Gastroesophageal sphincter (tissue), 4 donors: ENCODE results near the gene DLX6. TPM values are rescaled to one million over a fixed set of nuclear protein-coding genes. Genes with fewer than 3 reads are reported as not detected.
A peak's percentile ranks its signal among the peaks of the same experiment; 100 is the strongest.

Experiments
- ATAC-seq: fragments of 150-250 bp; one replicate; pipeline ENCODE4 v1.9.1; 2016; ENCODE audit warnings: mild to moderate bottlenecking, moderate library complexity
- H3K27ac ChIP-seq, 4 donors: fragments of 200-600 bp; sonication (generic) in 3 of 4; 1 replicate in 3 of 4; 2 replicates in 1 of 4; pipeline ENCODE4 v1.5.1; 2016 to 2019
- H3K27me3 ChIP-seq: fragments of 200-600 bp; sonication (generic); one replicate; pipeline ENCODE4 v1.5.1; 2019
- H3K36me3 ChIP-seq, 2 donors: fragments of 200-600 bp; sonication (generic); one replicate each; pipeline ENCODE4 v1.5.1; 2019; ENCODE audit warnings: control low read depth in 1 of 2
- H3K4me1 ChIP-seq, 3 donors: fragments of 200-600 bp; sonication (generic); 1 replicate in 2 of 3; 2 replicates in 1 of 3; pipeline ENCODE4 v1.5.1; 2016 to 2019; ENCODE audit warnings: control low read depth in 2 of 3
- H3K4me3 ChIP-seq, 2 donors: fragments of 200-600 bp; sonication (generic); one replicate each; pipeline ENCODE4 v1.5.1; 2019; ENCODE audit warnings: mild to moderate bottlenecking in 1 of 2, moderate library complexity in 1 of 2
- H3K9me3 ChIP-seq, 3 donors: fragments of 200-600 bp; sonication (generic); one replicate each; pipeline ENCODE4 v1.5.1; 2017 to 2019; ENCODE audit warnings: control low read depth in 2 of 3
- EP300 ChIP-seq: sonication (generic); formaldehyde crosslinking; IDR thresholded peaks from one replicate; pipeline ENCODE4 v1.6.1; 2017; ENCODE audit warnings: antibody characterized with exemption, mild to moderate bottlenecking
- POLR2A ChIP-seq, 2 donors: fragments of 450-650 bp; IDR thresholded peaks; one replicate each; pipeline ENCODE4 v1.6.1; 2017; ENCODE audit warnings: antibody characterized with exemption in 2 of 2, mild to moderate bottlenecking in 2 of 2, moderate library complexity in 1 of 2
- POLR2AphosphoS5 ChIP-seq: sonication (generic); formaldehyde crosslinking; IDR thresholded peaks from one replicate; pipeline ENCODE4 v1.6.1; 2017; ENCODE audit warnings: antibody characterized with exemption
- WGBS, 2 donors: methylation state at CpG; one replicate each; pipeline ENCODE4 v1.1.5; 2018; ENCODE audit warnings: low coverage in 1 of 2; 5-methylcytosine and 5-hydroxymethylcytosine counted together
- total RNA-seq, 4 donors: library from RNA; depleted of rRNA; stranded (reverse); fragments of >200 nt; gene quantifications; one replicate each; pipeline ENCODE4 v1.1.0, GENCODE V29; 2016
- TF ChIP-seq, protein P1 (sequence below), 4 experiments: fragments of 200-600 bp in 2 of 4; fragments of 450-650 bp in 2 of 4; sonication (generic) in 1 of 4; IDR thresholded peaks; one replicate each; pipeline ENCODE4 v1.5.1; 2017 to 2019; ENCODE audit warnings: antibody characterized with exemption in 4 of 4, mild to moderate bottlenecking in 2 of 4, moderate library complexity in 2 of 4

The DLX6 gene
- total RNA-seq, 4 donors from 2014 or later: 0.12 to 0.13 TPM; not detected in 2

DNA sequence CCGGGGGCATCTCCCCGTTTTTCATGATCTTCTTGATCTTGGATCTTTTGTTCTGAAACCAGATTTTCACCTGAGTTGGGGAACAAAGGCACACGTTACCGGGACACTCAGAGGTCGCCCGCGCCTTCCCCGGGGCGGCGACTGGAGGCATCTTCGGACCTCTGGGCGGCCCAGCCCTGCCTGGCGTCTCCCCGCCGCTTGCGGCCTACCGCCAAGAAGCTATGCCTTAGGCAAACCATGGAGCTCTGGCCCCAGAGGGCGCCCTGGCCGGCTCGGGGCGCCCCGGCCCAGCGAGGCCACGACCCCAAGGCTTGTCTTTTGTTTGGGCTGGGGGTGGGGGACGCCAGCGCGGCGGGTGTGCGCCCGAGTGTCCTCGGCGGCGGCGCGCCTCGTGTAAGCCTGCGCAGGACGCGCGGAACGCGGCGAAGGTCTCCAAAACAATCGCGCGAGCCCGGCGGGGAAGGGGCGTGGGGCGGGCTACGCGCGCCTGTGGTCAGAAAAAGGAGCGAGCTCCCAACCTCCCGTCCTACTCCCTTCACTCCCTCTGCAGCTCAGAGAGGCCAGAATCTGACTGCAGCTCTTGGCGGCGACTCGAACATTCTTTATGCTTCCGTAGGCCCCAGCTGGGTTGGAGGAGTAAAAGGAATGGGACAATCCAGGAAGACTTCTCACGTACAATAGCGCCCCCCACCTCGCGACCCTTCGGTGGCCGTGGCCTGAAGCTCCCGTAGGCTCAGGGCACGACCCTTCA, 15.8 kb downstream of the DLX6 start:
- TF ChIP-seq, protein P1, sequence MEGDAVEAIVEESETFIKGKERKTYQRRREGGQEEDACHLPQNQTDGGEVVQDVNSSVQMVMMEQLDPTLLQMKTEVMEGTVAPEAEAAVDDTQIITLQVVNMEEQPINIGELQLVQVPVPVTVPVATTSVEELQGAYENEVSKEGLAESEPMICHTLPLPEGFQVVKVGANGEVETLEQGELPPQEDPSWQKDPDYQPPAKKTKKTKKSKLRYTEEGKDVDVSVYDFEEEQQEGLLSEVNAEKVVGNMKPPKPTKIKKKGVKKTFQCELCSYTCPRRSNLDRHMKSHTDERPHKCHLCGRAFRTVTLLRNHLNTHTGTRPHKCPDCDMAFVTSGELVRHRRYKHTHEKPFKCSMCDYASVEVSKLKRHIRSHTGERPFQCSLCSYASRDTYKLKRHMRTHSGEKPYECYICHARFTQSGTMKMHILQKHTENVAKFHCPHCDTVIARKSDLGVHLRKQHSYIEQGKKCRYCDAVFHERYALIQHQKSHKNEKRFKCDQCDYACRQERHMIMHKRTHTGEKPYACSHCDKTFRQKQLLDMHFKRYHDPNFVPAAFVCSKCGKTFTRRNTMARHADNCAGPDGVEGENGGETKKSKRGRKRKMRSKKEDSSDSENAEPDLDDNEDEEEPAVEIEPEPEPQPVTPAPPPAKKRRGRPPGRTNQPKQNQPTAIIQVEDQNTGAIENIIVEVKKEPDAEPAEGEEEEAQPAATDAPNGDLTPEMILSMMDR (IDR thresholded peaks at IDR 0.05): no peak
- TF ChIP-seq POLR2AphosphoS5 (no peak), EP300 (no peak), POLR2A (IDR thresholded peaks at IDR 0.05) (no peak)
- Histone ChIP-seq H3K27me3 (peaks cover 100% of the 10 kb centered on the region), H3K9me3 (no peaks in the 10 kb centered on the region), H3K27ac (no peak overlapping the region), H3K4me1 (peaks cover 0 to 81% (median 26%) of the 10 kb centered on the region in 3 donors), H3K4me3 (no peak overlapping the region), H3K36me3 (no peaks in the 10 kb centered on the region)
- 20% methylated on average over 1 of the region's 67 CpGs; no CpG with 5 or more reads in 1 of the 2 donors for WGBS, 2 donors
- ATAC-seq: no peak

DNA sequence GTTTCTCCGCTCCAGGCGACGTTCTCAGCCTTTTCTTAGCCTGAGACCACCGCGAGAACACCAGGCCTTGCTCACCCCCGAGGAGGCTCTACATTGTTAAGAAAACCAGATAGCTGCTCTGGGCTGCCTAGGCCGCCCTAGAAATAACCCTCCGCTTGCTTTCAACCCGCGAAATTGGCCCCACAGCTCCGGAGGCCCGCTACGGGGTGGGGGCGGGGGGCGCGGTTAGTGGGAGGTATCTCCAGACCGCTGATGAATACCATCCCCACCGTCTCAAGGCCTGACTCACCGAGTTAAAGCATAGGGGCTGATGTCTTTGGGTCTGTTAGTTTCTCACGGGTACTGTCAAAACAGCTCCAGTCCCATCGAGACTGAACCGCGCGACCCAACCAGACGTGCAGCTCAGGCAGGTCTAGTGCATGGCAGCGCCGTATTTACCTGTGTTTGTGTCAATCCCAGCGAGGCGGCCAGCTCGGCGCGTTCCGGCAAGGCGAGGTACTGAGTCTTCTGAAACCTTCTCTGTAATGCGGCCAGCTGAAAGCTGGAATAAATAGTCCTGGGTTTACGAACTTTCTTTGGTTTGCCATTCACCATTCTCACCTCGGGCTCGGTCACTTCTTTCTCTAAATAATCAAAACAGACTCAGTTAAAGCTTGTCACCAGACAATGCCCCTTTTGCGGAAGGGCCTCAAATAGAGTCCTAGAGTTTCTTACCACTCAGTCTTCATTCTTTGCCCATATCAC, 16.6 kb downstream of the DLX6 start:
- Histone ChIP-seq H3K4me1 (peaks cover 0 to 81% (median 25%) of the 10 kb centered on the region in 3 donors), H3K27me3 (peaks cover 100% of the 10 kb centered on the region), H3K27ac (no peak overlapping the region), H3K4me3 (no peak overlapping the region), H3K36me3 (no peaks in the 10 kb centered on the region), H3K9me3 (no peaks in the 10 kb centered on the region)
- TF ChIP-seq POLR2A (IDR thresholded peaks at IDR 0.05) (no peak), EP300 (no peak), POLR2AphosphoS5 (no peak)
- TF ChIP-seq, protein P1 (IDR thresholded peaks at IDR 0.05): no peak
- WGBS, 2 donors: 13 to 43% methylated on average over 1 to 14 of the region's 39 CpGs
- no peak for ATAC-seq

DNA sequence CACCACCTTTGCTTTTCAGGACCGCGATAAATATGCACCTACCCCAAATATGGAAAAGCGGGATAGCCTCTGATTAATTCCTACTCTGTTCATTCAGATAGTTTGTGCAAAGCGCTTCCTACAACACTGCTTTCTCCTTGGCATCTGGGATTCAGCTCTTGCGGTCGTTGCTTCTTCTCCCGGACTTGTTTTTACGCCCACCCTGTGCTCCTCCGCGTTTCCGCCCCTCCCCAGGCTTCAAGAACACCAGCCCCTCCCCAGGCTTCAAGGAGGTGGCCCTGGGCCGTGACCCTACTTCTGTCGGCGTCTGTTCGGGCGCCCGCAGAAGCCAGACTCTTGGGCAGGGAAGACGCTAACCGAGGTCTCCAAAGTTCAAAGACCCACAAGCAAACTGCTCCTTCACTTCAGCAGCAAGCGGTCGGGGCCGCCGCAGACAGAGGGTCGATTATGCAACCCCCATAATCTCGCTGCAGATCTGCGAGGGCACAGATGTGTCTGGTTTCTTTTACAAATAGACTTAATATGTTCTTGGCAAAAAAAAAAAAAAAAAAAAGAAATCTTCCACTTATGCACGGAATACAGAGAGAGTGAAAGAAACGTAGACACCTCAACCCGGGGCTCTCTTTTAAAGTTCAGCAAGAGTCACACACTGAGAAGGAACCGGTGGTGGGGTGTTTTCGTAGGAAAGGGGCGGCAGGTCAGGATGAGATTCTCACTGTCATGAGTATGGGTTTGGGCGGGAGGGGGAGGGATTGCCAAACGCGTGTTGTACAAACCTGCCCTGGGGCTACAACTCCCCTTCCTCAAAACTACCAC, 17.3 kb downstream of the DLX6 start:
- Histone ChIP-seq H3K4me1 (peaks cover 0 to 81% (median 28%) of the 10 kb centered on the region in 3 donors), H3K27me3 (peaks cover 100% of the 10 kb centered on the region)
- 6 to 8% methylated on average over 11 to 19 of the region's 35 CpGs for WGBS, 2 donors

DNA sequence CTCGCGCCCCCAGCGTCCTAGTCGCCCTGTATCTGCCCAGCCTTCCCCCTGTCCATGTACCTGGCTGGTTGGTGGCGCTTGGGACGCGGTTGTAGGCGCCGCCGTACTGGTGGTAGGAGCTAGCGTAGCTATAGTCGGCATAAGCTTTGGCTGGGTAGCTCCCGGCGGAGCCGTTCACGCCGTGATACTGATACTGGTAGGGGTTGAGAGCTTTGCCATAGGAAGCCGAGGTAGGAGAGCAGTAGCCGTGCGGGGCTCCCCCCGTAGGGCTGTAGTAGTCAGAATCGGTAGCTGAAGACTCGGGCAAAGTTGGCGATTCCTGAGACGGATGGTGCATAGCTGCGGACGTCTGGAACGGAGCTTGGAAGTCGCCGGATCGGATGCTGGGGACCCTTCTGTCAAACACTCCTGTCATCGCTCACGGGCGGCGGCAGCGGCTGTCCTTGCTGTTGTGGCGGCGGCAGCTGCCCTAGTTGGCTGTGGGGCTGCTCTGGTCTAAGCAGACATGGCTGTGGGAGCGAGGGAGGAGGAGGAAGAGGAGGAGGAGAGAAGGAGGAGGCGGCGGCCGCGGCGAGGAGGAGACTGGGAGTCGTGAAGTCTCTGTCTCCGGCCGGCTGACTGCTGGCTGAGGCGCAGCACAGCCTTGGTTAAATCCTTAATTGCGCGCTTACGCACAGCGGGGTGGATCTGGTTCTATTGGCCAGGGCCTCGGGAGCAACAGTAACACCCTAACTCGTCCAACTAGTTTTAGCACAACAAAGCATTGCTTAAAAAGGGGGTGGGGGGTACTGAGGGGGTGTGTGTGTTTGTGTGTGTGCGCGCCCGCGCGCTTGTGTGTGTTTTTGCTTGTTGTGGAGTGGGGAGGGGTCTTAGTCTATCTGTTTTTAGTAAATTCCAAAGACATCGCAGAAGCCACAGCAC, 19.1 kb downstream of the DLX6 start, which contains the start of gene DLX5:
TSS of gene DLX5 (minus strand) at position 623 of the 921 bp plus-strand sequence. CDS start at position 415, 208 bp downstream.
- Histone ChIP-seq H3K4me3 (peak within 1 kb of the TSS in 1 of 2 donors; percentile 46), H3K27me3 (peaks cover 100% of the 10 kb centered on the region), H3K9me3 (no peaks in the 10 kb centered on the region), H3K4me1 (peaks cover 0 to 73% (median 24%) of the 10 kb centered on the region in 3 donors), H3K36me3 (no peaks in the 10 kb centered on the region), H3K27ac (peak within 1 kb of the TSS in 1 of 4 donors; percentile 19)
- ATAC-seq: peak; percentile 12
- WGBS, 2 donors: 0% methylated on average over 7 to 17 of the region's 60 CpGs
- TF ChIP-seq POLR2A (IDR thresholded peaks at IDR 0.05): no peak
- no peak for TF ChIP-seq POLR2AphosphoS5
- TF ChIP-seq EP300: no peak
- TF ChIP-seq, protein P1 (IDR thresholded peaks at IDR 0.05): no peak

More for the DNA sequence above, 17.3 kb downstream of the DLX6 start:
- Histone ChIP-seq H3K36me3 (no peaks in the 10 kb centered on the region), H3K9me3 (no peaks in the 10 kb centered on the region), H3K4me3 (peak overlapping the region in 1 of 2 donors; percentile 46), H3K27ac (no peak overlapping the region)
- TF ChIP-seq EP300 (no peak), POLR2AphosphoS5 (no peak), POLR2A (IDR thresholded peaks at IDR 0.05) (no peak)
- no peak for ATAC-seq
